Measurements from ENCODE around the gene MFSD6.
A peak's percentile ranks its signal among the peaks of the same experiment; 100 is the strongest.
"Not testable (repeated sequence)": the region's sequence is repeated elsewhere in the genome, so short reads cannot be mapped to it uniquely, and the experiment has no call there.

MFSD6 gene

DNA sequence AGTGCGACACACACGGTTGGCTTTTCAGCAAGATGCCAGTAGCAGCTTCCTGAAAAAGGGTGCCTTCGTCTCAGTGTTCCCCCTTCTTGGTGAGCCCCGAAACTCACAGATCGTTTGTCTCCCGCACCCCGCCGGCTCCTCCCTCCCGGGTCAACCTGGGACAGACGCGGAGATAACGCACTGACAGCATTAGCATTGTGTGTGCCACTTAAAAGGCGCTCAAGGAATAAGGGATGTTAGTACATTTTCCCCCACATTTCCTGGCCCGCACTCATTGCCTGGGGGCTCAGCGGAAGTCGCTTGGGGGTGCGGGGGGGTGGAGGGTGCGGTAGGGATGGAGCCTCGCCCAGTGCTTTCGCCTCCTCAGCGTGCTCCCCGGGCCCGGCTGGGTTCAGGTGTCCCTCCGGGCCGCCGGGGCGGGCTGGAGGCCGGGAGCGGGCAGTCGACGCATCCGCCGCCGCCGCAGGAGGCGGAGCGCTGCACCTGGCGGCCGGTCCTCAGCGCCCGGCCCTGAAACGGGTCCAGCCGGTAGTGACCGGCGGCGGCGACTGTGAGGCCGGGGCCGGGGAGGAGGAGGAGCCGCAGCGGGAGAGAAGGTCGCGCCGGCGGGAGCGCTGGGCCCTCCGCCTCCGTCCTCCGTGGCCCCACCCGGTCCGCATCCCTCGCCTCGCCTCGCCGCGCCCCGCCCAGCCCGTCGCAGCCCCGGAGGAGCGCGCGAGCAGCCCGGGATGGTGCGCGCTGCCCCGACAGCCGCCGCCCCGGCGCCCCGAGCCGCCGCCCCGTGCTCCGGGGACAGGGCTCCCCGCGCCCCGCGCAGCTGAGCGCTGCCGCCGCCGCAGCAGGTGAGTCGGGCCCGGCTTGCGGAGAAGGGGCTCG, at the start of gene MFSD6:
Gene MFSD6 (plus strand): TSS at position 694 of the 876 bp plus-strand sequence. CDS start 27,675 bp downstream, outside the sequence.
- peak; percentile 16 to 49 (median 27) for DNase-seq (ENCODE audit: low read depth in 4 of 4, low spot score in 1 of 4)

DNA sequence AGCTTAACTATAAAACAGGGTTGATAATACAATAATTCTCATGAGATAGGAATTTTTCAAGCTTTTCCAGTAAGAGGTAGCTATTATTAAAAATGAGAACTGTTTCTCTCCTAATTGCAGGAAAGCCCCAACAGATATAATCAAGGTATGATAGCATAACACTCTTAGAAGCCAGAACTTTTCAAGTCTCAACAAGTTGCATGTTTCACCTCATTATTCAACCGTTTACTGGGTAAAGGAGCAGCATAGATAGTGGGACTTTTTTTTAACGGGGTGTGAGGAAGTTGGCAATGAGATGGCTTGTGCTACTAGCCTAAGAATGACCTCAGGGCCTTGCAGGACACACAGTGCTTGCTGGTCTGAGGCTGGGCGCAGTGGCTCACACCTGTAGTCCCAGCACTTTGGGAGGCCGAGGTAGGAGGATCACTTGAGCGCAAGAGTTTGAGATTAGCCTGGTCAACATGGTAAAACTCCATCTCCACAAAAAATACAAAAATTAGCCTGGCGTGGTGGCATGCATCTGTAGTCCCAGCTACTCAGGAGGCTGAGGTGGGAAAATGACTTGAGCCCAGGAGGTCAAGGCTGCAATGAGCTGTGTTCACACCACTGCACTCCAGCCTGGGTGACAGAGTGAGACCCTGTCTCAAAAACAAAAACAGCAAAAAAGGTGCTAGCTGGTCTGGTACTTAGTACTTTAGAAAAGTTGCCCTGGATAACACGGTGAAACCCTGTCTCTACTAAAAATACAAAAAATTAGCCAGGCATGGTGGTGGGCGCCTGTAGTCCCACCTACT, 49.3 kb upstream of the MFSD6 start:
- not testable (repeated sequence) for DNase-seq (ENCODE audit: low read depth in 4 of 4, low spot score in 1 of 4)

DNA sequence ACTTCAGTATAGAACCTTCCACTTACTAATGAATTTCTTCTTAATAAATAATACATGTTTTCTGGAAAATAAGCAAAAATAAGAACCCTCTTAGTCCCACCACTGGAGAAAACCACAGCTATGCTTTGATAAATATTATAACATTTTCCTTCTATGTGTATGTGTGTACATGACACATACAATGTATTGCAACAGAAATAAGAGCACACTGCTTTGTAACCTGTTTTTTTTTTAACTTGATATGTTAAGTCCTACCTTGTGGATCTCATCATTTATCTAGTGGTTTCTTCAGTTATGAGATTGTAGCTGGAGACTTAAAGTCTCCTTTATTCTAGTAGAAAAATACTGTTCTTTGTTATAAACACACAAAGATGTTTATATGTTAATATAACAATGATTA, 47.6 kb upstream of the MFSD6 start:
- no peak for DNase-seq (ENCODE audit: low read depth in 4 of 4, low spot score in 1 of 4)

DNA sequence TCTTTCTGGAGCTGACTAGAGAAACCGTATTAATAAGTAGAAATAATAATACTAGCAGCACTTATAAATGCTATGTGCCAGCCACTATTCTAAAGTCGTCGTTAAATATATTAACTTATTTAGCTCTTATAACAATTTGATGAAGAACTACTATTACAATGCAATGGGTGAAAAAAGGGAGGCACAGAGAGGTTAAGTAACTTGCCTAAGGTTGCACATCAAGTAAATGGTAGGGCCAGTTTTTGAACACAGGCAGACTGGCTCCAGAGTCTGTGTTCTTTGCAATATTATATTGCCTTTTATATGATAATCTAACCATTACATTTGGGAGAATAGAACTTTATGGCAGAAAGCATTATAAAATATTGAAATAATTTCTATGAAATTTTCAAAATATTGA, 47.2 kb upstream of the MFSD6 start:
- no peak for DNase-seq (ENCODE audit: low read depth in 4 of 4, low spot score in 1 of 4)

DNA sequence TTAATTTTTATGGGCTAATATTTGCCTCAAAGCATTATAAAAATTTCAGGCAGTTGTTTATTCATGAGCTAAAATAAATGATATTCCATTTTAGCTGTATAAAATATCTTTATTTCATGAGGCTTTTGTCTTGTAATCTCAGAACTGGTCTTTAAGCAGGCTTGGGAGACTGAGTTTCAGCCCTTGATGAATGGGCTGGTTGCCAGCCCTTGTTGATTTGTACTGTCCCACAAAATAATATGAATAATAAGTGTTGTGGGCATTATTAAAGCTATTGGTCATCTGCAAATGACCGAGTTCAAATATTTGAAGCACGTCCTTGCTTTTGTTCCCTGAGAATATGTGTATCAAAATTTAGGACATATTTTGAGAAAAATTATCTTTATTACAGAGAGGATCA, 46.6 kb upstream of the MFSD6 start:
- no peak for DNase-seq (ENCODE audit: low read depth in 4 of 4, low spot score in 1 of 4)

DNA sequence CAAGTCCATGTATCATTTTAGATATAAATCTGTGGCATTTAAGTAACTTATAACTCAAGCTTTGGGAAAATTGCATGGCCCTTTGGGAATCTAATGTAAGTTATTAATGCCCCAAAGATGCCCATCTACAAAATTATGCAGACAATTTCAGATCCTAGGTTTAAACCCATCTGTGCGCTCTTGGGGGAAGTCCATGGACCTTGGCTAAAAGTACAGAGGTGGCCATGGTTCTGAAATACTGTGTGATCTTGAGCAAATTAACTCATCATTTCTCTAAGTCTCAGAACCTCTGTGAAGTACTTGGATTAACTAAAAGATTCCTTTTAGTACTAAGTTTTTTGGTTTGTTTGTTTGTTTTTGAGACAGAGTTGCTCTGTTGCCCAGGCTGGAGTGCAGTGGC, 45.3 kb upstream of the MFSD6 start:
- DNase-seq (ENCODE audit: low read depth in 4 of 4, low spot score in 1 of 4), result no peak

DNA sequence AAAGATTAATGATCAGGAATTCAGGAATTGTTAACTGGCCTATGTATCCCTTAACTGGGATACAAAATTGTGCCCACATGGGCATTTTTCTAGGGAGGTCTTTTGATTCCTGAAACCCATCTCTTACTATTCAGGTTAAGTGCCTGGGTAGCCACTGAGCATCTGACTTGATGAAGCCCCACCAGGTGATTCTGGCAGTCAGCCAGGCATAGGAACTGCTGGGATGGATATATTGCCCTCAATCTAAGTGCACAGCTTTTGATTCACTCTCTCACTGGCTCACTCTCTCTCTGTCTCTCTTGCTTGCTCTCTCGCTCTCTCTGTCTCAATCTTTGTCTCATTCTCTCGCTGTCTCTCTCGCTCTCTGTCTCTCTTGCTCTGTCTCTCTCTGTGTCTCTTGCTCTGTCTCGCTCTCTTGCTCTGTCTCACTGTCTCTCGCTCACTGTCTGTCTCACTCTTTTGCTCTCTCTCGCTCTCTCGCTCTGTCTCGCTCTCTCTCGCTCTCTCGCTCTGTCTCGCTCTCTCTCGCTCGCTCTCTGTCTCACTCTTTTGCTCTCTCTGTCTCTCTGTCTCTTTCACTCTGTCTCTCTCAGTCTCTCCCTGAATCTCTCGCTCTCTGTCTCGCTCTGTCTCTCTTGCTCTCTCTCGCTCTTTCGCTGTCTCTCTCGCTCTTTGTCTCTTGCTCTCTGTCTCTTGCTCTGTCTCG, 42.5 kb upstream of the MFSD6 start:
- DNase-seq (ENCODE audit: low read depth in 4 of 4, low spot score in 1 of 4), result no peak

DNA sequence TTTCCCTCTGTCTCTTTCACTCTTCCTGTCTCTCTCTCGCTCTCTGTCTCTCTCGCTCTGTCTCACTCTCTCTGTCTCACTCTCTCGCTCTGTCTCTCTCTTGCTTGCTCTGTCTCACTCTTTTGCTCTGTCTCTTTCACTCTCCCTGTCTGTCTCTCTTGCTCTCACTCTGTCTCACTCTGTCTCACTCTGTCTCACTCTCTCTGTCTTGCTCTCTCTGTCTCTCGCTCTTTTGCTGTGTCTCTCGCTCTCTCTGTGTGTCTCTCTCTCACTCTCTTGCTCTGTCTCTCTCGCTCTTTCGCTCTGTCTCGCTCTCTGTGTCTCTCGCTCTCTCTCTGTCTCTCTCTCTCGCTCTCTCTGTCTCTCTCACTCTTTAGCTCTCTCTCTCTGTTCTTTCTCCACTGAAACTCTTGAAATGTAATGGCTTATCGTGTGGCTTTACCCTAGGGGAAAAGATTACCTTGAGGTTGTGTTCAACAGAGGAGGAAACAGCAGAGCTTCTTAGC, 41.9 kb upstream of the MFSD6 start:
- DNase-seq (ENCODE audit: low read depth in 4 of 4, low spot score in 1 of 4), result no peak

DNA sequence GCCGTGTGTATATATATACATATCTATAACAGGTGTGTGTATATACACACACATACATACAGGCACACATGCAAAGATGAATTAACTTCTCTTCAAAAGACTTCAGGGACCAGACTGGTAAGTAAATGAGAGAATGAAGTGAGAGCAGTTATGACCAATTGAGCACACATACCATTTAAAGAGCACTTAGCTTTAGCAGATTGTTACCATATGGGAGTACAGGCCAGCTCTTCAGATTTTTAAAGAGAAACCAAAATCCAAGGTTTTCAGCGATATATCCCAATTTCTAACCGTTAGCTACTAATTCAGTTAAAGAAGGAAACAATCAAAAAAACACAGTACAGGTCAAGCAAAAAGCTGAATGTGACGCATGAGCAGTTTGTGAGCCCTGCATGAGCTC, 41.1 kb upstream of the MFSD6 start:
- DNase-seq (ENCODE audit: low read depth in 4 of 4, low spot score in 1 of 4), result no peak

DNA sequence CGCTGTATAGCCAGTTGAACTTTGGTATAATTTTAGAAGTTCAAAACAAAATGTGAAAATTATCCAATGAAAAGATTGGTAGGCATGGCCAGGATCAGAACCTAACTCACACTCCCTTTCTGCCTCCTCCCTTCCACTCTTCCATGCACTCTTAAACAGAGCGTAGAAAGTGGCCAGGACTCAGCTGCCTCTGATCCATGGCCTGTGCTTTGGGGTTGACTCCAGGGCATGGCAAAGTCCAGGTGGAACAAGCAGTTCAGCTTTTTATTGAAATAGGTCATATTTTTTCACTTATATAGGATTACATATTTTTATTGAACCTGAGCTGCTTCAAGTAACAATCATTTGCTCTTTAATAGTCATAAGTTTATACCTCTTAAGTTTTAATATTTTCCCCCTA, 38.5 kb upstream of the MFSD6 start:
- no peak for DNase-seq (ENCODE audit: low read depth in 4 of 4, low spot score in 1 of 4)

DNA sequence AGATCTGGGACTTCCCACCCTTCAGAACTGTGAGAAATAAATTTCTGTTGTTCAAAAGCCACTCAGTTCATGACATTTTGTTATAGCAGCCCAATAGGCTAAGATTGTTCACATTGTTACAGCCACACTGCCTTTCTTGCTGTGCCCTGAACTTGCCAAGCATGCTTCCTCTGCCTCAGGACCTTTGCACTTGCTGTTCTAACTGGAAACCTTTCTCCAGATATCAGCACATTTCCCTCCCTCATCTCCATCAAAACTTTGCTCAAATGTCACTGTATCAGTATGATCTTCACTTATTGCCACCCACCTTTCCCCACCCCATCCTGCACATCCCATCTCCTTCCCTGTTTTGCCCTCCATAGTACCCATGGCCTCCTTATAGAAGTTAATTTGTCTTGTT, 32.1 kb upstream of the MFSD6 start:
- no peak for DNase-seq (ENCODE audit: low read depth in 4 of 4, low spot score in 1 of 4)

DNA sequence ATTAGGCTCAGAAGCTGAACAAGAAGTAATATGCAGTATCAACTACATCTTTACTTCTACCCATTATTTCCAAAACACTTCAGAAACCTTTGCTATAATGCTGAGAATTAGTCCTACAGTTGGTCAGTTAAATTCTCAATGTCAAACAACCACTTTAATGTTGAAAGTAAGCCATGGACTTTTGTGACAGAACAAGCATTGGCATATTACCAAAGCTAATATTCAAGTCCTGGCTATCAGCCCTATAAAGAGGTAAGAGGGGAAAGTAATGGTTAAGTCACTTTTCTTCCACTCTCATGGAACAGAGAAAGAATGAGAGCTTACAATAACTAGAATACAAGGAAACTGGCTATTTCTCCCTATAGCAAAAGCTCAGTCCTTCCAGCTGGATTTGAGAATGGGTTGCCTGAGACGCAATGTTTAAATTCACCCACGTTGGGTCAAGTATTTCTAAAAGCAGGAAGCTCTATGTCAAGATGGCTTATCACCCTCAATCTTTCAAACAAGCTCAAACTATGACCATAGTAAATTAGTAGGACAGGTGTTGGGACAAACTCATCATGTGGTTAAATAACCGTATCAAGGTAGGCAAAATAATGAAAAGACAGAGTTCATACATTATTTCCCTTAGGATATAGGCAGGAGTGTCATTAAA, 31.4 kb upstream of the MFSD6 start:
- DNase-seq (ENCODE audit: low read depth in 4 of 4, low spot score in 1 of 4), result no peak

DNA sequence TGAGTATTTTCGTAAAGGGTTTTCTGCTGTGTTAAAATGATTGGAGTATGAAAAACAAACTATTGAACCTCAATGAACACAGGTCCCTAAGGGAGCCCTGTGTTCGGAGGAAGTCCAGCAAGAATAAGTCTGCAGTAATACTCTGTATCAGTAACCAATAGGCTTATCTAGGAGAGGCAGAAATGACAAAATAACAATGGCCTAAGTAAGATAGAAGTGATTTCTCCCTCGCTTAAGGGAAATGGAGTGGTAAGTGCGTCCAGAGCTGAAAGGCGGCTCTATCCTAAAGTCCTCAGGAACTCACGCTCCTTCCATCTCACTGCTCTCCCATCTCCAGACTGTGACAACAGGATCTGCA, 29.3 kb upstream of the MFSD6 start:
- DNase-seq (ENCODE audit: low read depth in 4 of 4, low spot score in 1 of 4), result no peak

DNA sequence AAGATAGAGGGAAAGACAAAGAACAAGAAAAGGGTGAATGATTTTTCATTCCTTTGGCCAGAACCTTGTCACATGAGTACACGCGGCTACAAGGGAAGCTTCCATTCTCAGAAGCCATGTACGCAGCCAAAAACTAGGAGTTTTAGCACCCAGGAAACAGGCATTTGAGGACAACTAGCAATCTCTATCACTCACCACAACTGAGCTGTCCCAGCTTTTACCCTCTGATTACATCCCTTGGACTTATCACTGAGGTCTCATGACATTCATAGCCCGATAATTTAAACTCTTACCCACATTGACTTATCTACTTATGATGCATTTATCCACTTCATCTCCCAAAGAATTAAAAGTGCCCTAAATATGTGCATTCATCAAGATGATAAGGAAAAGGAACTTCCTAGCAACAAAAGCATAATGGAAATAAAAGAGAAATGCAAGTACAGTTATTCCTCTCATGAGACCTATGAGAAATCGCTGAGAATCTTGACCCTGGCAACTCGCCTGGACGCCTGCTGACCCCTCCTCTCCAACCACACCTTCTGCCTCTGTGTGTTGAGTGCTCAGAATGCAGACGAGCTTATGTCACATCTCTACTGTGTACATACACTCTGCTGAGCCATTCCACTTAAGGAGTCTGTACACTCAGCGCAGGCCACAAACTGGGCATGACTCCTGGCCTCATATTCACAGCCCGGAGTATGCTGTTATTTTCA, 28.7 kb upstream of the MFSD6 start:
- DNase-seq (ENCODE audit: low read depth in 4 of 4, low spot score in 1 of 4), result no peak

DNA sequence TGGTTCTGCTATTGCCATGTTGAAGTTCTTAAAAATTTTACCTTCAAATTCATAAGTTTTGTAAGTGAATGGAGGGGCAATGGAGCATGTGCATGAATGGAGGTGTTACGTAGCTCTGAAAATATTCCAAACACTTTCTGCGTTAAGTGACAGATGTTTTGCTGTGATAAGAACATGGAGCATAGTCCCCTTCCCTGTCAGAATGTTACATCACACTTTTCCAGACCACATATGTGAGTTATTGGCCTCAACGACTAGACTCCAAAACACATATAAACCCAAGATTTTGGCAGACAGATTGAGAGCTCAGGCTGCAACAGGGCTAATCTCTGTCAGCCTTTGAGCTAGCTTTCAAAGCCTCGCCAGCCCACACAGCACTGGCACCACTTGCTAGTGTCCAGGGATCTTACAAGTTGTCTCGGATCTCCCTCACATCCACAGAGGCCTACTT, 27.2 kb upstream of the MFSD6 start:
- DNase-seq (ENCODE audit: low read depth in 4 of 4, low spot score in 1 of 4), result no peak

DNA sequence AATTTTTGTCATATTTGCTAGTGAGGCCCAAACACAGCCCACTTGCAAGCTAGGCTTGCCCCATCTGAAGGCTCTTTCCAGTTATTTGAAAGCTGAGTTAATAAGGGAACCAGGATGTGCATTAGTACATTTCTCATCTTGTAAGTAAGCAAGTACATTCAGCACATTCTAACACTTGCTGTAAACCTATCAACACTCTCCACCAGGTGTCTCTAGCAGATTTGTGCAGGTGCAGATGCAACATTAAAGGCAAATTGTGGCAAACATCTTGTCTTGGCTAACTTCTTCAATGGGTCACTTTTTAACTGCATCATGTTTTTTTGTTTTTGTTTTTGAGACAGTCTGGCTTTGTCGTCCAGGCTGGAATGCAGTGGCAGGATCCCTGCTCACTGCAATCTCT, 25.3 kb upstream of the MFSD6 start:
- DNase-seq (ENCODE audit: low read depth in 4 of 4, low spot score in 1 of 4), result no peak

DNA sequence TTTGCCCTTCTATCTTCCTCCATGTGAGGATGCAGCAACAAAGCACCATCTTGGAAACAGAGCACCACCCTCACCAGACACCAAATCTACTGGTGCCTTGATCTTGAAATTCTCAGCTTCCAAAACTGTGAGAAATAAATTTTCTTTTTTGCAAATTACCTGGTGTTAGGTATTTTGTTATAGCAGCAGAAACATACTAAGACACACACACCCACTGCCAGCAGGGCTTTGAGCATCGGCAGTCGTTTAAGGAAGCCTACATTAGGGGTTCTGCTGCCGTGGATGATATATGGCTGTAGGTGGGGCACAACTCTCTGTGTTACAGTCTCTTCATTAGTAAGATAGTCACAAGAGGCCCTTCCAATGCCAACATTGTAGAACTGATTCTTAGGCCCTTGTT, 20.7 kb upstream of the MFSD6 start:
- DNase-seq (ENCODE audit: low read depth in 4 of 4, low spot score in 1 of 4), result no peak

DNA sequence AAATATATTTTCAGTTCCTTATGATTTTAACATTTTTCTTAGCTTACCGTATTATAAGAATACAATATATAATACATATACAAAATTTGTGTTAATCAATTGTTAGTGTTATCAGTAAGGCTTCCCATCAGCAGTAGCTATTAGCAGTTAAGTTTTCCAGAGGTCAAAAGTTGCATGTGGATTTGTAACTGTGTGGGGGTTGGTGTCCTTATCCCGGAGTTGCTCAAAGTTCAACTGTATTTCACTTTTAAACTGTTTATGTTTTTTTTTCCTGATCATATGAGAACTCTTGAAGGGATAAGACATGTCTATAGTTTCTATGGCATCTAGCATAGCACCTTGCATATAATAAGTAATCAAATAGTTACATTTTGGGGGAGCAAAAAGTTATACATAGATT, 11.9 kb upstream of the MFSD6 start:
- no peak for DNase-seq (ENCODE audit: low read depth in 4 of 4, low spot score in 1 of 4)

DNA sequence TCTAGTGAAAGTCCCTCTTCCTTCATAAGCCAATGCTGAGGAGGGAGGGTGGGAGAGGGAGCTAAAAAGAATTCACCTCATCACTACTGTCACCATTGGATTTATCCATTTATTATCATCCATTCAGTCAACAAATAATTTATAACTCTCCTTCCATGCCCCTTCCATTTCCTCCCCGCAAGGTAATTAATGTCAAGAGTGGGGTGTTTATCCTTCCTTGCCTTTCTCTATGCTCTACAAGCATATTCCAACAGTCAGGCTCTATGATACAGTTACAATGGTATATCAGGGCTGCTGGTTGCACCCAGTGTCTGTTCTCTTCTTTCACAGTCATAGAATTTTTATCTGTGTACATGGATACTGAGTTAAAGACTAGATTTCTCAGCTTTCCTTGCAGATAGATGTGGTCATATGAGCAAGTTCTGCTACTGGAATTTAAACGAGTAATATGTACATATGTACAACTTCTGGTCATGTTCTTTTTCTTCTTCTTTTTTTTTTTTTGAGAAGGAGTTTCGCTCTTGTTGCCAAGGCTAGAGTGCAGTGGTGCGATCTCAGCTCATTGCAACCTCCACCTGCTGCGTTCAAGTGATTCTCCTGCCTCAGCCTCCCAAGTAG, 5.1 kb upstream of the MFSD6 start:
- DNase-seq (ENCODE audit: low read depth in 4 of 4, low spot score in 1 of 4), result no peak

DNA sequence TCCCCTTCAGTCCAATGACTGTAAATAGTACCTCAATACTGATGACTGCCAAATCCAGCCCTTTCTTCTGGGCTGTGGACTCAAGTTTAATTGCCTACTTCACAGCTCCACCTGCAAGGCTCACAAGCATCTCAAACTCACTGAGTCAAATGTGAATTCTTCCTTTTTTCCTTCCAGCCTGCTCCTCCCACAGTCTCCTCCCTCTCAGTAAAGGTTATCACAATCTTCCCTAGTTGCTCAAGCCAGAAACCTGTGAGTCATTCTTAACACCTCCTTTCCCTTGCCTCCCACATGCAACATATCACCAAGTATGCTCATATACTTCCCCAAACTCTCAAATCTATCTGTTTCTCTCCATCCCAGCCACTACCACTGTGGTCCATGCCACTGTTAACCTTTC, 3.7 kb upstream of the MFSD6 start:
- DNase-seq (ENCODE audit: low read depth in 4 of 4, low spot score in 1 of 4), result no peak
